Cardiac muscle cell (in vitro differentiated cells and primary cell): ENCODE results near the gene OSBPL5. TPM values are rescaled to one million over a fixed set of nuclear protein-coding genes. Genes with fewer than 3 reads are reported as not detected.

Source experiments
- DNase-seq, 2 donors: peaks; one replicate each; pipeline versions ENCODE4 v3.0.0 to v3.0.0-alpha.2; 2010 to 2017; ENCODE audit warnings: low read depth in 1 of 2, low spot score in 1 of 2
- H3K27ac ChIP-seq: fragments of 200-600 bp; sonication (generic); 2 replicates; pipeline ENCODE4 v1.5.1; 2016
- H3K27me3 ChIP-seq: fragments of 200-600 bp; sonication (generic); 2 replicates; pipeline ENCODE4 v1.6.0; 2016; ENCODE audit warnings: control low read depth
- H3K36me3 ChIP-seq: fragments of 200-600 bp; sonication (generic); 2 replicates; pipeline ENCODE4 v1.5.1; 2016; ENCODE audit warnings: control low read depth
- H3K4me1 ChIP-seq: fragments of 200-600 bp; sonication (generic); 2 replicates; pipeline ENCODE4 v1.8.1; 2017; ENCODE audit warnings: low read depth, mild to moderate bottlenecking, mixed run types
- H3K4me3 ChIP-seq: fragments of 200-600 bp; sonication (generic); 2 replicates; pipeline ENCODE4 v1.5.1; 2016; ENCODE audit warnings: mild to moderate bottlenecking
- H3K9me3 ChIP-seq: fragments of 200-600 bp; sonication (generic); 2 replicates; pipeline ENCODE4 v1.5.1; 2017; ENCODE audit warnings: low read depth, mild to moderate bottlenecking, control low read depth
- CTCF ChIP-seq: IDR thresholded peaks from 2 replicates; pipeline ENCODE4 v1.5.1; 2012; ENCODE audit warnings: low read depth, mild to moderate bottlenecking, low read length
- polyA plus RNA-seq: library from polyadenylated mRNA; unstranded; fragments of >200 nt; fragmentation: Nextera tagmentation; extraction: Ambion mirVana; gene quantifications from 2 replicates; pipeline ENCODE4 v1.2.1, GENCODE V29; 2016
- total RNA-seq: library from RNA; depleted of rRNA; stranded (reverse); fragments of >200 nt; gene quantifications from 2 replicates; pipeline ENCODE4 v1.2.3, GENCODE V29; 2016

Gene OSBPL5
- total and polyA plus RNA-seq, 2 experiments from 2014 or later, result 20.9 to 33.9 TPM

DNA sequence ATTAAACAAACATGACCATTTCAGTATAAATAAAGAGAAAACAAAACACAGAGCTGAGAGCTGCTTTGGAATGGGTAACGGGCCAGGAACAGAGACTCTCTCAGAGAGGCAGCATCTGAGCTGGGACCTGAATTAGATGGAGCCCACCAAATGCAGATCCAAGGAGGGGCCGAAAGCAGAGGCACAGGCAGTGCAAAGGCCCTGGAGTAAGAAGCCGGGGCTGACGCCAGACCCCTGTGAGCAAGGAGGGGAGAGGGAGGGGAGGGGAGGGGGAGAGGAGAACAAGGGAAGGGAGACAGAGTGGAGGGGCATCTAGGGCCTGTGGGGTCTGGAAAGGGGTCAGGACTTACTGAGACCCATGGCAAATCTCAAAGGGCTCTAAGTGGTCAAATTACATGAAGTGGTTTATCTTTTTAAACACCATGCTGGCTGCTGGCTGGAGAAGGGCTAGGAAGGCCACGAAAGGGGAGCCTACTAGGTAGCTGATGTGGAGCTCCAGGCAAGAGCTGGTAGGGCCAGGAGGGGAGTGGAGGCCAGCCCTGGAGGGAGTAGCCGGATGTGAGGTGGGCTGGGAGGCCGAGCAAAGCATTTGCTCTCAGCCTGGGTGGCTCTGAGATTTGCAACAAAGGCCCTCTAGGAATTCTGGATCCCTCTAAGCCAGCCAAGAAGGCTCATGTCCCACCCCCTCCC, 3.2 kb downstream of the OSBPL5 start:
- no peak for TF ChIP-seq CTCF
- no peak overlapping the region for H3K27ac ChIP-seq
- DNase-seq, result no peak
- H3K27me3 ChIP-seq, result no peaks in the 10 kb centered on the region
- H3K9me3 ChIP-seq, result no peaks in the 10 kb centered on the region
- no peaks in the 10 kb centered on the region for H3K36me3 ChIP-seq
- H3K4me3 ChIP-seq, result no peak overlapping the region
- peaks cover 37% of the 10 kb centered on the region for H3K4me1 ChIP-seq

DNA sequence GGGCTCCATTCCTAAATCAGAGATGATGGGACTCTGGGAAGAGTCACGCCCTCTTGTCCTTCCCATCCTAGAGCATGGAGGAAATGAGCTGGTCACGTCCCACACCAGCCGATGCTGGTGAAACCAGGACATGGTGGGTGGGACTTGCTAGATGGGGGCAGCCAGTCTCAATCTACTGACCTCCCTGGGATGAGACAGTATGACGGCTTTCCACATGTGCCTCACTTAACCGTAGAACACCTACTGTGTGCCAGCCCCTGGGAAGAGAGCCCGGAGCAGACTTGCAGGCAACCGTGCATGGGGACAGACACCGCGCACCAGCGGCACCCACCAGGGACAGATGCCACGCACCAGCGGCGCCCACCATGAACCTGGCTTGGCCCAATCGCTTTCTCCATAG, 3.8 kb downstream of the OSBPL5 start:
- H3K4me1 ChIP-seq, result peaks cover 39% of the 10 kb centered on the region
- no peaks in the 10 kb centered on the region for H3K27me3 ChIP-seq
- TF ChIP-seq CTCF, result no peak
- no peaks in the 10 kb centered on the region for H3K9me3 ChIP-seq
- H3K4me3 ChIP-seq, result no peak overlapping the region
- DNase-seq, result no peak
- H3K27ac ChIP-seq, result no peak overlapping the region
- H3K36me3 ChIP-seq, result no peaks in the 10 kb centered on the region

DNA sequence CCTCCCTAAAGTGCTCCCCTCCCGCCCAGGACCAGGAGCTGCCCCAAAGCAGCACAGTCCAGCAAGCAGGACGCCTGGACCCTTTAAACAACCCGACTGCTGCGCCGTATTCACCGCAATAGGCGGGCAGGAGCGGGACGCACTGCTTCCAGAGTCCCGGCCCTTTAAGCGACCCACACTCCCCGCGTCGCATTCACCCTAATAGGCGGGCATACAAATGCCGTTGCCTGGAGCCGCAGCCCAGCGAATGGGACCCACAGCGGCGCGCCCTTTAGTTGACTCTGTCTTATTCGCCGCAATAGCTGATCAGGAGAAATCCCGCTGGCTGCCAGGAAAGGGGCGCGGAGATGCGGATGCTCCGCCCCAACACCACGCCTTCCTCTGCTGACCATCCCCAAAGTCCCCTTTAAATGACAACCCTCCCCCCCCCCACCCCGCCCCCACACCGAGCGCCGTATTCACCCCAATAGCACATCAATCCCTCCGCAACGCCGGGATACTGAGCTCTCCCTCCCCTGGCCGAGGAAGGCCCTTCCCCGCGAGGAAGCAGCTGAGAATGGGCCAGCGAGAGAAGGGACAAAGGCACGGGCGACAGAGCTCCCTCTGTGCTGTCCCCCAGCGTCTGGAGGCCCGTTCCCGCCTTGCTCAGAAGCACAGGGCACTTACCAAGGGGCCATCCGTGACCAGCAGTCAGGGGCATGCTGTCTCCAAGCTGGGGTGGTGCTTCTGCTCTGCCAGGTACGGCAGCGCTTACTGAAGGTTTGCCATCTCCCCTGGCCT, 4.7 kb downstream of the OSBPL5 start:
- H3K27me3 ChIP-seq, result no peaks in the 10 kb centered on the region
- peaks cover 47% of the 10 kb centered on the region for H3K4me1 ChIP-seq
- H3K4me3 ChIP-seq, result peak overlapping the region; percentile 22
- DNase-seq, result peak; percentile 95 to 96
- no peak for TF ChIP-seq CTCF
- no peaks in the 10 kb centered on the region for H3K36me3 ChIP-seq
- H3K9me3 ChIP-seq, result no peaks in the 10 kb centered on the region
- H3K27ac ChIP-seq, result no peak overlapping the region

GRCh38 chr11:3159296-3160190, 5.6 kb downstream of the OSBPL5 start:
- Histone ChIP-seq H3K27me3 (no peaks in the 10 kb centered on the region), H3K4me1 (peaks cover 54% of the 10 kb centered on the region)

More at GRCh38 chr11:3159296-3160190, 5.6 kb downstream of the OSBPL5 start:
- no peak for TF ChIP-seq CTCF
- H3K9me3 ChIP-seq, result no peaks in the 10 kb centered on the region
- H3K4me3 ChIP-seq, result peak overlapping the region; percentile 22
- no peaks in the 10 kb centered on the region for H3K36me3 ChIP-seq
- peak; percentile 45 to 60 for DNase-seq
- no peak overlapping the region for H3K27ac ChIP-seq
